GM12891 (cell line): Measurements from ENCODE around the gene LACRT.

Experiments used
- POLR2A ChIP-seq: IDR thresholded peaks from 2 replicates; pipeline ENCODE4 v1.6.1; 2011; ENCODE audit warnings: low read depth, low read length, control low read depth
- POLR2AphosphoS5 ChIP-seq: IDR thresholded peaks from 2 replicates; pipeline ENCODE4 v1.6.1; 2011; ENCODE audit warnings: low read depth, low read length, control low read depth
- SPI1 ChIP-seq: IDR thresholded peaks from 2 replicates; pipeline ENCODE4 v1.6.1; 2011; ENCODE audit warnings: low read depth, low read length, control low read depth
- TAF1 ChIP-seq: IDR thresholded peaks from 2 replicates; pipeline ENCODE4 v1.6.1; 2011; ENCODE audit warnings: low read depth, low read length, control low read depth

- no peak for TF ChIP-seq POLR2A
- TF ChIP-seq POLR2AphosphoS5, result no peak
- no peak for TF ChIP-seq TAF1
- TF ChIP-seq SPI1, result no peak
Measured at GRCh38 chr12:54584128-54584527, 50.6 kb downstream of the LACRT start.
